GM18520 (cell line): ENCODE data around the gene RPTOR.
"Not testable (repeated sequence)": the region's sequence is repeated elsewhere in the genome, so short reads cannot be mapped to it uniquely, and the experiment has no call there.

Experiments used
- ATAC-seq: cut with Tn5 transposase; IDR thresholded peaks from one replicate; pipeline ENCODE4 v1.9.1; 2021; ENCODE audit not compliant: unreplicated experiment

RPTOR gene

DNA sequence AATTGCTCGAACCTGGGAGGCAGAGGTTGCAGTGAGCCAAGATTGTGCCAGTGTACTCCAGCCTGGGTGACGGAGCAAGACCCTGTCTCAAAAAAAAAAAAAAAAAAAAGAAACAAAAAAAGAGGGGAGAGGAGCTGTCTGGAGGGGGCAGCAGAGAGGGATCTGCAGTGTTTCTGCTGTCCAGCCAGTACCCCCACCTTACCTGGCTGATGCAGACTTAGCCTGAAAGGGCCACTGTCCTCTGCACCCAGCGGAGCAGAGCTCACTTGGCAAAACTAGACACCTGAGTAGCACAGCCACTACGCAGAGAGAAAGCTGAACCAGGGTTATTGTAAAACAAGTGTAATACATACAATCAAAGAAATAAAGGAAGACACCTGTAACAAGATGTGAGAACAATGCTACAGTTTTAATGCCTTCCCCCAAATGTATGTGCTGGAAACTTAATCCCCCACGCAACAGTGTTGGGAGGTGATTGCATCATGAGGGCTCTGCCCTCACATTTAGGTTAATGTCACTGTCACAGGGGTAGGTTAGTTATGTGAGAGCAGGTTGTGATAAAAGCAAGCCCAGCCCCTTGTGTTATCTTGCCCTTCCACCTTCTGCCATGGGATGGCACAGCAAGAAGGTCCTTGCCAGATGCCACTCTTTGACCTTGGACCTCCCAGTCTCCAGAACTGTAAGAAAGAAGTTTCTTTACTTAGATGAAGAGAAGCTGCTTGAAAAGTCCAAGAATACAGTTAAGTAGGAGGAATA is 211.2 kb downstream of the RPTOR start:
- no peak for ATAC-seq

DNA sequence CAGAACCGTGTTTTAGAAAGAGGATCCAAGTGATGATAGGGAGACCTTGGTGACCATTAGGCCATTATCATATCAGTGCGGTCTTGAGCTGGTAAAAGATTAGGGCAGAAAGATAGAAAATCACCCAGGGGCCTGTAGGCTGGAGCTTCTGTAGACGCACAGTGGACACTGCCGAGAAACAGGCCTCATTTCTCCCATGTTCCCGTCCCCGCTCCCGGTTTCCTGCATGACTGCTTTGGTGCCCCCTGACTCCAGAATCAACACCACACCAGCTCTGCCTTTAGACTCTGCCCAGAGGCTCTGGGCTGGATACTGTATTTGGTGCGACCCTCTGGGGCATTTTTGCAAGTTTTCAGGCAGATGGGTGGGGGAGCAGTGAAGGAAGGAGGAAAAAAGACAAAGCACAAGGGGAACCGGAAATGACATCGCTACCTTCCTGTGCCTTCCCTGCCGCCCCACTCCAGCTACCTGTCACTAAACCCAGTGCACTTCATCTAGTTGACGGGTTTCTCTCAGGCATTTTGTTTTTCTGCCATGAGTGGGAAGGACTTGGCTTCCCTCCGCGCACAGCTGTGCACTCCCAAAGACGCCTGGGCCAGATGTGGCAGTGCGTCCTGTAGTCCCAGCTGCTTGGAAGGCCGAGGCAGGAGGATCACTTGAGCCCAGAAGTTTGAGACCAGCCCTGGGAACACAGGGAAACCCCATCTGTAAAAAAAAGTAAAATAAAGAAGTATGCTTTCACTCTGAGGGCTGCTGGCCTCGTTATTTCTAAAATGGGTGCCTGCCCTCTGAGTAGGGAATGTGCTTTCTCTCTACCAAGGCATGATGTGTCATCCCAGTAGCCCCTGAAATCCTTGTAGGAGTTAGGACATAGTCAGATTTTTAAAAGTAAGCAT is 214.1 kb downstream of the RPTOR start:
- no peak for ATAC-seq

DNA sequence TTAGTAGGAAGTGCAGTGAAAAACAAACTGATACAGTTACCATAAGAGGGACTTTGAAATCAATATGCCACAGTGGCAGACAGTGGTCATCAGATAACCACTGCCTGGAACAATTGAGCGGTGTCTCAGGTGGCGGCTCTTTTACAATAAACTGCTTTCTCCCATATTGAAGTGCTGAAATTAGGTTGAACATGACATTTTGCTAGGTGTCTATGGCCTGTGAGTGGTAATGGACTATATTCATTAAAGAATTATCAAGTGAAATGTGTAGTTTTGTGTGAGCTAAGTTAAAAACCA is 214.7 kb downstream of the RPTOR start:
- ATAC-seq: no peak

DNA sequence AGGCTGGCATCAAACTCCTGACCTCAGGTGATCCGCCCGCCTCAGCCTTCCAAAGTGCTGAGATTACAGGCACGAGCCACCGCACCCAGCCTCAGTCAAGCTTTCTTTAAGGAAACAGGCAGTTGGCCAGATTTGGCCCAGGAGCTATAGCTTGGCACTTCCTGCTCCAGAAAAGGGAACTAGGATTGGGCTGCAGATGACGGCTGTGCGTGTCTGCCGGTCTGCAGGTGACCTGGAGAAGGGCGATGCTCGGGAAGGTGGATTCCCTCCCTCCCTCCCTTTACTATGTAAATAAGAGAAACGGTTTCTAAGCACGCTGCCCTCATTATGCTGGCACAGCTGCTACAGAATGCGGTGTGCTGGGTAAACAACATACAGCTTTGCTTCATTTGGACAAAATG is 215.9 kb downstream of the RPTOR start:
- no peak for ATAC-seq

DNA sequence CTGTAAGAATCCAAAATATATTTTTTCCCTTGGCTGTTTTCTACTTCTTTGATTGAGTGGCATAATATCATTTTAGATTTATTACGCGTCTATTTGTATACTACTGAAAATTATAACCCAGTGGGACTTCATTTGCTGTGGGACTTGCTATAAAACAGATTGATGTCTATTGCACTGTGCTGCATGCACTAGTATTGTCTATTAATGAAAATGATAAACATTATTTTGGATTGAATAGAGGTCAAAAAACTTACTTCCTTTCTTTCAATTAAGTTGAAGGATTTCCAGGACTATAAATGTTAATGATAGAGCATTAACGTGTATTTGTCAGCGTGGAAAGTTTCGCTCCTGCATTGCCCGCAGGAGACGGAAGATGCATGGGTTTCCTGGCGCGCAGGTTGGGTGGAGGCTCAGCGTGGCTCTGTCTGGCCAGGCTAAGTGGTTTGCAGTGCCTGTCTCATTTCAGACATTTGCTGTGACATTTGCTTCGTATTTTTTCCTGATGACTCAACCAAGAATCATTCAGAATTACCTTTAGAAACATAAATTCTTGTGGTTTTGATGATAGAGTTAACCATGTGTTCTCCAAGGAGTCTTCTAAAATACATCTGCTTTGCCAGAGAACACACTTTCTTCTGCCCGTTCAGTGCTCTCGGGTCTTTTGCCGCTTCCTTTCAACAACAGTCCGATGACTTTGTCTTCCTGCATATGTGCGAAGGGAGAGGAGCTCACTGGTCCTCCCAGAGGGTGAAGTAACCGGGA is 216.7 kb downstream of the RPTOR start:
- no peak for ATAC-seq

DNA sequence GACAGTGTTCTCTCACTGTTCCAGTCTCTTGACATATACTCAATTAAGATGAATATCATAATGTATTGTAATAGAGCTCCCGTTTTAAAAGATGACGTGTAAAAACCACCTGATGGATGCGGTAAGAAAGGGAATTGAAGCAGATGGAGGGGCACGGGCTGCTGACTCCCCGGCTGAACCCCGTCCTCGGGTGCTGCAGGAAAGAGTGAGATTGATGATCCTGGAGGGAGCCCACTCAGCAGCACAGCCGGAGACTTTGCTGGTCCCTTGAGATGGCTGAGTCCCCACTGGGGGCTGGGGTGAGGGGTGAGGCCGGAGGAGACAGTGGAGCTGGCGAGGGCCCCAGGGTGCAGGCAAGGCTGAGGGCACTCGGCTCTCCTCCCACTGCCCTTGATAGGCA is 217.4 kb downstream of the RPTOR start:
- no peak for ATAC-seq

DNA sequence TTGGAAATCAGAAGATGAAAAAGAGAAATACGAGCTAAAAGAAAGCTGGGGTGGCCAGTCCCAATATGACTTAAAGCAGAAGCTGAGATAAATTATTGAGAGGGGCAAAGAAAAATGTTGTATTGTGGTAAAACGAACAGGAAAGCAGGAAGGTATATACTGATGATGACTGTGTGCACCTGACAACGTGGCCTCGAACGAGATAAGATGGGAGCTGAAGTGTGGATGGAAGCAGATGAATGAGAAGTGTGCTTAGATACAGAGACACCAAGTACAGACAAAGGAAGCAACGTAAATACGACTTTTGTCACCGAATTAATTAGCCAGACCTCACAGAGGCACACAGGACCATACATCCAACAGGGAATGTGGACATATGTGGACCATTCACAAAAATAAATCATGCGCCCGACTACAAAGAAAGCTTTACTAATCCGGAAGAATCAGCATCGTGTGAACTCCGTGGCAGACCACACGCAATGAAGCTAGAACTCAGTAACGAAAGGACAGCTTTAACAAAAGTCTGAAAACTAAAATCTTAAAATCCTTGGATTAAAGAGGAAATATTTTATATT is 218.7 kb downstream of the RPTOR start:
- ATAC-seq: no peak

DNA sequence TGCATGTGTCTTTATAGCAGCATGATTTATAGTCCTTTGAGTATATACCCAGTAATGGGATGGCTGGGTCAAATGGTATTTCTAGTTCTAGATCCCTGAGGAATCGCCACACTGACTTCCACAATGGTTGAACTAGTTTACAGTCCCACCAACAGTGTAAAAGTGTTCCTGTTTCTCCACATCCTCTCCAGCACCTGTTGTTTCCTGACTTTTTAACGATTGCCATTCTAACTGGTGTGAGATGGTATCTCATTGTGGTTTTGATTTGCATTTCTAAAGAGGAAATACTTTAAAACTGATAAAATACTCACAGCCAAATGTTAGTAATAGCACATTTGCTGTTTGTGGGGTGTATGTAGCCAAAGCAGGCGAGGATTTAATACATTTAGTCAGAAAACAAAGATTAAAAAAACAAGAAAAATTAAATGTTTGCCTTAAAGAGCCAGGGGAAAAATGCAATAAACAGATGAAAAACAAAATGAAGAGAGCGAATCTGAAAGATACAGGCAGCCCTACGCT is 220.0 kb downstream of the RPTOR start:
- not testable (repeated sequence) for ATAC-seq

DNA sequence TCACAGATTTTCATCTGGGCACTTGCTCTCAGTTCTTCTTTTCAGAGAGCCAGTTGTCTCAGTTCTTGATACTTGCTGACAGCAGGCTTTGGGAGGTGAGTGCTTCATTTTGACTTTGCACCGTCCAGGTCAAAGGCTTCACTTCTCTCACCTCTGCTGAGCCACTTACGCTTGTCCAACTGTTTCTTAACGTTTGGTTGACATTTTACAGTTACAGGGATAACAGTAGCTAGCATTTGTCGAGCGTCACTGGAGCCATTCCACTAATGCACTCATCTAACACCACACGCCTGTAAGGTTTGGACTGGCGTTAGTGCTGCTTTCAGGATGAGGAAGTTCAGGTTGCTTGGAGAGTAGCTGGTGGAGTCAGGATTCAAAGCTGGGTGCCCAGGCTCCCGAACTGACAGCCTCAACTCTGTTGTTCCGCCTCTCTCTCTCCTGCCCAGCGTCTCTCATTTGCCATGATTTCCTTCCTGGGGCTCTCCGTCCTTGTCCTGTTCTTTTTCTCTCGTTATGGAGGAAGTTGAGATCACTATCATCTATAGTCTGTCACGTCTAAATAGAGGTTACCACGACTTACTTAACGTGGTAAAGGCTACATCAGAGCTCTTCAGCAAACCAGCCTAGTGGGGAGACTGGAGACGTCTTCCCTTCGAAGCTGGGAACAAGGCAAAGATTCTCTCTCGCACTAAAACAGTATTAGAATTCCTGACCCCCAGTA is 220.8 kb downstream of the RPTOR start:
- no peak for ATAC-seq

DNA sequence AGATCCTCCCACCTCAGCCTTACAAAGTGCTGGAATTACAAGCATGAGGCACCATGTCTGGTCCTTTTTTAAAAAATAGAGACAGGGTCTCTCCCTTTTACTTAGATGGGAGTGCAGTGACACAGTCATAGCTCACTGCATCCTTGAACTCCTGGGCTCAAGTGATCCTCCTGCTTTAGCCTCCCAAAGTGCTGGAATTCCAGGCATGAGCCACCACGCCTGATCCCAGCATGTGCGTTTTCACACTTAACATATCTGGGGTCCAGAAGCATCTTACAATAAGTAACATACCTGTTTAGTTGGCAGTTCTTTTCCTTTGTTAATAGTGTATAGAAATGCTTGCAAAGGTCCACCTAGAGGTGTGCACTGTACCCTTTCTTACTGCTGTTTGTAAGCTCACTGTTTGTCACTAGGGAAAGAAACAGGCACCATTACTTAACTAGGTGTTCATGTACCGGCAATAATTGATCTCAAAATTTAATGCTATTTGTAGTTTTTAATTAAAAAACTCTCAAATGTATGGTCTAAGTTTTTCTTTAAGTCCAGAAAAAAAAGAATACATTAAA is 221.7 kb downstream of the RPTOR start:
- no peak for ATAC-seq

DNA sequence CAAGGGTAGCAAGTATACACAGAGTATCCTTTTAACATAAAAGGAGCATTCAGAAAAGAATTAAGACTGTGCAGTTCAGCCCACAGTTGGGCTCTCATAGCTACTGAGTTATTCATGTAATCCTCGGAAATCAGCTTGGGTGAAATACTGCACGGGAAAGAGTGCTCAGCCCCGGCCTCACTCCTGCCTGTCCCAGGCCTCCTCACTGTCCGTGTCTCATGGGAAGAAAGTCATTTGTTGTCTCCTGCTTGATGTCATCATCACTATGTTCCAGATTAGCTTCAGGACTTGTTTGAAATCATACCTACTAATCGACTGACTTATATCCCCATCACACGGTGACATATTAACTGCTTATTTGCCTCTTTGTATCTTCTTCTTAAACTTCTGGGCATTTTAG is 223.8 kb downstream of the RPTOR start:
- no peak for ATAC-seq

DNA sequence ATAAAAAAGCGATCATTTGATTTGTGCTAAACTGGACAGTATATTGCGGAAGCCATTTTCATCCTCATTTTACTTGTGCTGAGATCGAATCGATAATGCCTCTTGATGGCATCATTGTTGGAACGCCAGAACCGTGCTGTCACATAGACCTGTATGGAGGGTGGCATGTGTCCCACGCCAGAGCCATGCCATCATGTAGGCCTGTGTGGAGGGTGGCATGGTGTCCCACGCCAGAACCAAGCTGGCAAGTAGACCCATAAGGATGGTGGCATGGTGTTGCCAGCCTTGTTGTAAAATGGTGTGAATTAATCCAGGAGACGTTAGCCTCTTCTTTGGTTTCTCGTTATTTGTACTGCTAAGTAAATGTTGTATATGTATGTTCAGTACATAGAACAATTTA is 224.3 kb downstream of the RPTOR start:
- no peak for ATAC-seq

DNA sequence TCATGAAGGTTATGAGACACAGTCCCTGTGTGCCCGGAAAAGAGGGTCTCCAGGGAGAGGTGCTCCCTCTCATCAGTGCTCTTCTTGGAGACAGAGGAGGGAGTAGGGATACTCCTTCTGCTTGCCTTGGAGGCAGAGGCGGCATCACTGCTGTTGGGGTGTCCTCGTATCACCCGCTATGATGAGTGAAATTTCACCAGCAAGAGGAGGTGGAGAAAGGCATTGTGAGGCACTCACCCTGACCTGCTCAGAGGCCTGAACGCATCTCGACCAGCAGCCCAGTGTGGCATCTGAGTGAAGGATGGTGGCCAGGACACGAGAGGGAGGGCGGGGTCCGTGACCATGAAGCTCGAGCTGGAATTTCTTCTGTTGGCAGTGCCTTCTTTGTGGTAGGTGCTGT is 224.9 kb downstream of the RPTOR start:
- no peak for ATAC-seq

DNA sequence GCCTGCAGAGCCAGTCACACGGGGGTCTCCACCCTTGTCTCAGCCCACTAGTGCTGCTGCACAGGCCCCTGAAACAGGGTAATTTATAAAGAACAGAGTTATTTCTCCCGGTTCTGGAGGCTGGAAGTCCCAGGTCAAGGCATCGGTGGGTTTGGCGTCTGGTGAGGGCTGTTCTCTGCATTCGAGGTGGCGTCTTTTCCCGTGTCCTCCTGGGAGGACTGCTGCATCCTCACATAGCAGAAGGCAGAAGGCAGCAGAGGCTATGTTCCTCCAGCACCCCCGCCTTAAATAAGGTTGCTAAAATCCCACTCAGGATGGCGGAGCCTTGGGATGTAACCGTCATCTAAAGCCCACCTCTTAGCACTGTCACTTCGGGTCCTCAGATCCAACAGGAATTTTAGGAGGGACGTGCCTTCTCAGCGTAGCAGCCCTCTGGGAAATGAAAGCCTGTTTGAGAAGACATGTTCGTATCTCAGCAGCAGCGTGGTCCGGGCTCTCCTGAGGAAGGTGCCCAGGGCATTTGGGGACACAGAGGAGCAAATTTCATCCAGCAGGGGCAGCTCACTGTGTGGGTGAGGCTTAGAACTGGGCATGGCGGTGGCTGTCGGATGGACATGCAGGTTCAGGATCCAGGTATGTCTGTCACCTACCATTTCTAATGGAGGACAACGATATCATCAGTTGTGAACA is 225.4 kb downstream of the RPTOR start:
- ATAC-seq: no peak

DNA sequence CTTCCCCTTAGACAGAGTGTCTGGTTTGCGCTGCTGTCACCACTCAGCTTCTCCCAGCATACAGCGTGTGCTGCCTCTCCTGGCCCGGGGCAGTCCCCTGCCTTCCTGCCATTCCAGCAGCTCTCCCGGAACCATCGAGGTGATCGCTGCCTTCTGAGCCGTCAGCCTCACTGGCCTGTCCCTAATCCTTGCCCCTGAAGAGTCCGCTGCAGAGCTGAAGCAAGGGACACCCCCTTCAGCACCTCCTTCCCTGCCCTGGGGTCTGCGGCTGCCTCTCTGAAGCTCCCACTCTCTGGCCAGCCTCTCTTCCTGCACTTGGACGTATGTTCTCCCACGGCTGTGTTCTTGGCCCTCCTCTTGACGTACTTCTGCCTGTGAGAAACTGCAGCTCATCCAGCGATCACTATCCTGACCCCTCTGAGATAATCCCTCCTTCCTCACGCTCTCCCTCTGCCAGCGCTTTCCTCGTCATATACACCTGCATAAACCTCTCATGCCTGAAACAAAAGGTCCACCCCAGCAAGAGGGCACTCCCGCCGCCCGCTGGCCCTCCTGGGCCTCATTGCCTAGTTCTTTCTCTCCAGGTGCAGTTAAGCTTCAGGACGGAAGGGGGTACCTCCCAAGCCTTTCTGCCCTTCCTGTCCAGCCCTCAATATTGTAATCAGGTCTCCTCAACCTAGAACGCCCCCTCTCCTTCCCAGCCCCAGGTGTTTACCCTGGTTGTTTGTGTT is 226.4 kb downstream of the RPTOR start:
- no peak for ATAC-seq

DNA sequence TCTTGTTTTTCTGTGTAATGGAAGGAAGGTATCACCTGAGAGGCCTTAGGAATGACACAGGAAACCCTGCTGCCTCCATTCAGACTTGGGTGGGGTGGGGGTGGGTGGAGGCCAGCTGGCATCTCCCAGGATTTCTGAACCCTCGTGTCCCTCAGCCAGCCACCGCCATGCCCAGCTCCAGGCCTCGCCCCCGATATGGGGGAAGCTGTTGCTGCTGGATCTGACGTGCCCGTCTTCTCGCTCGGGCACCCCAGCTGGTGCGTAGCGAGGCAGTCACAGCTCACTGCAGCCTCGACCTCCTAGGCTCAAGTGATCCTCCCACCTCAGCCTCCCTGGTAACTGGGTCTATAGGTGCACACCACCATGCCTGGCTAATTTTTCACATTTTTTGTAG is 227.0 kb downstream of the RPTOR start:
- ATAC-seq: no peak

DNA sequence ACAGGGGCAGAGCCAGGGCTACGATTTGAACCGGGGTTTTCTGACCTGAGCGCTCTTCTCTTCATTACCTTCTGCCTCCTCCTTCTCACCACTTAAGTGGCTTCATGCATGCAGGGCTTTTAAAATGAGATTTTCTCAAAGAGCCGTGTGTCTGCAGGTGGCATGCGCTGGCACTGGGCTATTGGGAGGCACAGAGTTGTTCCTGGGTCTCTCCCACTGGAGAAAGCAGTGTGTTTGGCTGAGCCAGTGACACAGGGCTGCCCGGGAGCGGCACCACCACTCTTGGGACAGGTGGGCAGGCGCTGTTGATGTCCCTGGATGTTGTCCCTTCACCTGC is 228.2 kb downstream of the RPTOR start:
- no peak for ATAC-seq

DNA sequence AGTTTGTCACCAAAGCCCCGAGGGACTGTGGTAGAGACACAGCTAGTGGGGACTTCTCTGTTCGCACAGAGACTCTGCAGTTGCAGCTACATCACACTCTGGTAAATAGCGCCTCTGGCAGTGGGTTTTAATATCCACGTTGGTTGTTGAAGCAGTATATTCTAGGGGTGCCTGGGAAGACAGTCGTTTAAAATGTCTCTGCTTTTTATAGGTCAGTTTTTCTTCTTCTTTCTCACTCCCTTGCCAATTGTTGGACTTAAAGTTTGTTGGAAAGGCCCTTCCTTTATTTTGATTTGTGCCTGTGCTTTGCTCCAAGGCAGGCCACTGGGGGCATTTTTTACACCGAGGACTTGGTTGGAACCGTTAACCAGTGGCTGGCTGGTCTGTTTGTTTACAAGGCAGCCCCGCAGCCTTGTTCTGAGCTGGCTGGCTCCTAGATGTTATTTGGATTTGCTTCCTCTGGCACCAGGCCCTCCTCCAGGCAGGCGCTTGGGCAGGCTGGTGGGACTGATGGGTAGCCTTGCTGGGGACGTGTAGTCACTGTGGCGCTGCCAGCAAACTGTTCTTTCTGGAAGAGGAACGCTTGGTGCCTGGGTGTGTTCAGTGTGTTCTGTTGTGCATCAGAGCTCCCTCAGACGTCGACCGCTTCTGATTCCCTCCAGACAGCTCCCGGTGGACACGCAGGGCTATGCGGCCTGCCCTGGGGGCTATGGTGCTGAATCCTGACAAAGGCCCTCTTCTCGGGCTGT is 228.8 kb downstream of the RPTOR start:
- ATAC-seq: no peak
